Pancreas (tissue), 10 donors: ENCODE measurements around the gene NASP. TPM values are rescaled to one million over a fixed set of nuclear protein-coding genes. Genes with fewer than 3 reads are reported as not detected.
"Not testable (repeated sequence)": the region's sequence is repeated elsewhere in the genome, so short reads cannot be mapped to it uniquely, and the experiment has no call there.

Source experiments
- ATAC-seq, 4 donors: fragments of 200-7000 bp; cut with Tn5 transposase; one replicate each; pipeline versions ENCODE4 v1.8.0 to v1.9.1; 2020; ENCODE audit warnings: mild to moderate bottlenecking in 4 of 4, moderate library complexity in 4 of 4
- DNase-seq, 6 donors: peaks; one replicate each; pipeline ENCODE4 v3.0.0-alpha.2; 2020
- FAIRE-seq: peaks from 2 replicates; lab custom pipeline; 2012; peaks lifted over from hg19 to GRCh38; lab: Jason Lieb, UNC
- H3K27ac ChIP-seq, 4 donors: fragments of 200-600 bp; sonication (generic); 1 replicate in 3 of 4; 2 replicates in 1 of 4; pipeline versions ENCODE4 v1.5.0 to v1.8.0; 2020
- H3K27me3 ChIP-seq, 4 donors: fragments of 200-600 bp; one replicate each; pipeline ENCODE4 v1.8.0; 2021
- H3K36me3 ChIP-seq, 3 donors: fragments of 200-600 bp; sonication (generic) in 1 of 3; one replicate each; pipeline versions ENCODE4 v1.5.0 to v1.8.0; 2020 to 2021
- H3K4me1 ChIP-seq, 3 donors: fragments of 200-600 bp; one replicate each; pipeline ENCODE4 v1.8.0; 2021
- H3K4me3 ChIP-seq, 4 donors: fragments of 200-600 bp; sonication (generic) in 2 of 4; one replicate each; pipeline versions ENCODE4 v1.5.0 to v1.8.0; 2020 to 2021
- H3K9me3 ChIP-seq, 4 donors: fragments of 200-600 bp; one replicate each; pipeline ENCODE4 v1.8.0; 2021
- WGBS, 2 donors: extraction: QIAGEN DNeasy Blood & Tissue Kit; methylation state at CpG; one replicate each; pipeline ENCODE4 v1.1.7; 2013; 5-methylcytosine and 5-hydroxymethylcytosine counted together
- intact Hi-C, 3 donors: fragments of 100-400 bp; cut with DNase I; formaldehyde crosslinking; loops; one replicate each; pipeline versions ENCODE4 v1.11.1 to v1.14.2; 2022
- polyA plus RNA-seq, 2 donors: library from polyadenylated mRNA; stranded (reverse); fragments of 200-250 nt; gene quantifications; one replicate each; pipeline ENCODE4 v1.2.3, GENCODE V29; 2013
- total RNA-seq, 6 donors: library from RNA; stranded (reverse); fragmentation: NEBNext Ultra II Directional in 4 of 6; extraction: Animal tissue kit (Norgen Biotek cat#: 25700) in 4 of 6; gene quantifications; one replicate each; pipeline versions ENCODE4 v1.2.1 to v1.2.4, GENCODE V29; 2021 to 2023
- TF ChIP-seq, protein P1 (sequence below), 4 donors: fragments of 200-600 bp; sonication (generic) in 3 of 4; IDR thresholded peaks; one replicate each; pipeline versions ENCODE4 v1.5.0 to v1.8.0; 2021; ENCODE audit warnings: antibody characterized with exemption in 4 of 4
- donor health status: healthy with polysubstance abuse.
- donor health status: DM: no; HTN: no; CAD: no; lungs with moderate emphysema.
- donor health status: DM: no; HTN: no; CAD: no.
- donor health status: control.
- donor health status: control.
- donor health status: Bipolar disorder and iron deficiency.
- donor health status: DM: yes; HTN: yes; CAD: no.
- donor health status: DM: no; HTN: no; CAD: no.
- donor health status: DM: no; HTN: no; CAD: no.
- donor health status: DM: yes; HTN: yes; CAD: no.

The NASP gene
- total and polyA plus RNA-seq, 8 donors: 14.5 to 113 (median 25.3) TPM

- Histone ChIP-seq H3K4me1 (peaks cover 0 to 17% (median 0%) of the 10 kb centered on the region in 3 donors), H3K36me3 (no peaks in the 10 kb centered on the region), H3K27me3 (no peaks in the 10 kb centered on the region), H3K4me3 (peak overlapping the region; percentile 87 to 99 (median 95)), H3K27ac (peak overlapping the region; percentile 79 to 92 (median 89)), H3K9me3 (no peaks in the 10 kb centered on the region)
- FAIRE-seq: no peak
- no peak for ATAC-seq
- DNase-seq: no peak
- 0 to 1% methylated on average over 5 of the region's 5 CpGs for WGBS, 2 donors
- intact Hi-C loops: no loop called here
- TF ChIP-seq, protein P1, sequence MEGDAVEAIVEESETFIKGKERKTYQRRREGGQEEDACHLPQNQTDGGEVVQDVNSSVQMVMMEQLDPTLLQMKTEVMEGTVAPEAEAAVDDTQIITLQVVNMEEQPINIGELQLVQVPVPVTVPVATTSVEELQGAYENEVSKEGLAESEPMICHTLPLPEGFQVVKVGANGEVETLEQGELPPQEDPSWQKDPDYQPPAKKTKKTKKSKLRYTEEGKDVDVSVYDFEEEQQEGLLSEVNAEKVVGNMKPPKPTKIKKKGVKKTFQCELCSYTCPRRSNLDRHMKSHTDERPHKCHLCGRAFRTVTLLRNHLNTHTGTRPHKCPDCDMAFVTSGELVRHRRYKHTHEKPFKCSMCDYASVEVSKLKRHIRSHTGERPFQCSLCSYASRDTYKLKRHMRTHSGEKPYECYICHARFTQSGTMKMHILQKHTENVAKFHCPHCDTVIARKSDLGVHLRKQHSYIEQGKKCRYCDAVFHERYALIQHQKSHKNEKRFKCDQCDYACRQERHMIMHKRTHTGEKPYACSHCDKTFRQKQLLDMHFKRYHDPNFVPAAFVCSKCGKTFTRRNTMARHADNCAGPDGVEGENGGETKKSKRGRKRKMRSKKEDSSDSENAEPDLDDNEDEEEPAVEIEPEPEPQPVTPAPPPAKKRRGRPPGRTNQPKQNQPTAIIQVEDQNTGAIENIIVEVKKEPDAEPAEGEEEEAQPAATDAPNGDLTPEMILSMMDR (IDR thresholded peaks at IDR 0.05): no peak
Observed at GRCh38 chr1:45585110-45585426, 1.2 kb downstream of the NASP start.

DNA sequence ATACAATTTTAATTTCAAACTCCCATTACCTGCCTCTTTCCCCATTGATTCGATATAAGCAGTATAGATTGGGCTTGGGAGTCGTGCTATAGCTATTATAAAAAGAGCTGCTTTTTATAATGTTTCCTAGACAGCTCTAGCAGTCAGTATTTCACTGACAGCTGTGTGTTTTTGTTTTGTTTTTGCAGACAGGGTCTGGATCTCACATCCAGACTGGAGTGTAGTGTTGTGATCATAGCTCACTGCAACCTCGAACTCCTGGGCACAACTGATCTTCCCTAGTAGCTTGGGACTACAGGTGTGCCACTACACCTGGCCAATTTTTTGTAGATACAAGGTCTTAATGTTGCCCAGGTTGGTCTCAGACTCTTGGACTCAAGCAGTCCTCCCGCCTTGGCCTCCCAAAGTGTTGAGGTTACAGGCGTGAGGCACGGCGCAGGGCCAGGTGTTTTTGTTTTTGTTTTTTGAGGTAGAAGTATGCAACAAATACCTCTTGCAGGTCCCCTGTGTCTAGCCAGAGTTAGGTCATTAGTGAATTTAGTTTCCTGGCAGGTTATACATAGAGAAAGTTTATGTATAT, 1.7 kb downstream of the NASP start:
- FAIRE-seq (no peak), ATAC-seq (no peak), DNase-seq (no peak)
- intact Hi-C loops: no loop called here
- Histone ChIP-seq H3K27ac (peak overlapping the region in 1 of 4 donors; percentile 79), H3K4me3 (peak overlapping the region in 2 of 4 donors; percentile 96 to 99), H3K36me3 (no peaks in the 10 kb centered on the region), H3K27me3 (no peaks in the 10 kb centered on the region), H3K9me3 (no peaks in the 10 kb centered on the region), H3K4me1 (peaks cover 0 to 17% (median under 1%) of the 10 kb centered on the region in 3 donors)
- WGBS, 2 donors: 39 to 44% methylated on average over 7 of the region's 7 CpGs
- TF ChIP-seq, protein P1 (IDR thresholded peaks at IDR 0.05): no peak

DNA sequence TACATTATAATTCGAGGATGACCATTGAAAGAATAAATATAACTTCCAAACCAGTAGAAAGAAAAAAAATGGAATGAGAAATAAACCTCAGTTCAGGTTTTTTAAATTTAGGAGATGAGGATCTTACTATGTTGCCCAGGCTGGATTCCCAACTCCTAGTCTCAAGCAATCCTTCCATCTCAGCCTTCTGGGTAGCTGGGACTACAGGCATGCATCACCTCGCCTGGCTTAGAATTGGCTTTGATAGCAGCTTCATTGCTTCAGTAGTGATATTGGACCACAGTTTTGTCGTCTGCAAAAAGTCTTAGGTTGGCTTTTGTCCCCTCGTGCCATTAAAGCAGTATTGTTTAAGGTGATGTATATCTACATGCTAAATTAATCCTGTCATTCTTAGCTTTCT, 2.9 kb downstream of the NASP start:
- intact Hi-C loops: no loop called here
- TF ChIP-seq, protein P1 (IDR thresholded peaks at IDR 0.05): no peak
- H3K36me3 ChIP-seq: no peaks in the 10 kb centered on the region
- FAIRE-seq (no peak), ATAC-seq (no peak), DNase-seq (no peak)
- H3K4me1 ChIP-seq: peaks cover 0 to 22% (median 4%) of the 10 kb centered on the region in 3 donors
- H3K9me3 ChIP-seq: no peaks in the 10 kb centered on the region
- H3K27ac ChIP-seq: no peak overlapping the region
- 75 to 79% methylated on average over 4 of the region's 4 CpGs for WGBS, 2 donors
- no peak overlapping the region for H3K4me3 ChIP-seq
- no peaks in the 10 kb centered on the region for H3K27me3 ChIP-seq

GRCh38 chr1:45589861-45590260, 6.0 kb downstream of the NASP start:
- intact Hi-C loops: no loop called here
- DNase-seq (no peak), ATAC-seq (peak; percentile 10 to 17 (median 12)), FAIRE-seq (no peak)
- WGBS, 2 donors: 10 to 25% methylated on average over 1 of the region's 1 CpG
- TF ChIP-seq, protein P1 (IDR thresholded peaks at IDR 0.05): no peak
- Histone ChIP-seq H3K36me3 (no peaks in the 10 kb centered on the region), H3K27ac (no peak overlapping the region), H3K4me1 (peaks cover 0 to 22% (median 4%) of the 10 kb centered on the region in 3 donors), H3K9me3 (no peaks in the 10 kb centered on the region), H3K4me3 (peak overlapping the region in 1 of 4 donors; percentile 18), H3K27me3 (no peaks in the 10 kb centered on the region)

- 85 to 87% methylated on average over 4 of the region's 4 CpGs for WGBS, 2 donors
- H3K9me3 ChIP-seq: no peaks in the 10 kb centered on the region
- ATAC-seq (no peak), DNase-seq (no peak), FAIRE-seq (no peak)
- intact Hi-C loops: no loop called here
- H3K36me3 ChIP-seq: peaks cover 0 to 4% (median 0%) of the 10 kb centered on the region in 3 donors
- peaks cover 0 to 4% (median 4%) of the 10 kb centered on the region in 3 donors for H3K4me1 ChIP-seq
- H3K27ac ChIP-seq: no peak overlapping the region
- no peaks in the 10 kb centered on the region for H3K27me3 ChIP-seq
- TF ChIP-seq, protein P1 (IDR thresholded peaks at IDR 0.05): no peak
- H3K4me3 ChIP-seq: no peak overlapping the region
Observed at GRCh38 chr1:45594412-45594811, 10.6 kb downstream of the NASP start.

GRCh38 chr1:45596765-45597164, 12.9 kb downstream of the NASP start:
- FAIRE-seq, H3K9me3 ChIP-seq, H3K27ac ChIP-seq, intact Hi-C loops, H3K4me1 ChIP-seq, ATAC-seq, H3K27me3 ChIP-seq, H3K36me3 ChIP-seq, DNase-seq, H3K4me3 ChIP-seq: not testable (repeated sequence)
- WGBS, 2 donors: 98% methylated on average over 8 of the region's 8 CpGs
